NK-92 (cell line): ENCODE results near the gene SERPINH1.

Experiments used
- DNase-seq: peaks from one replicate; lab custom pipeline; 2025; ENCODE audit not compliant: unreplicated experiment; lab: John Stamatoyannopoulos, UW

Gene SERPINH1

GRCh38 chr11:75562048-75562835, at the start of gene SERPINH1:
SERPINH1 (plus strand) TSS chr11:75562253; CDS start chr11:75566350, 4,097 bp downstream.
- no peak for DNase-seq

GRCh38 chr11:75513250-75513649, 48.8 kb upstream of the SERPINH1 start:
- DNase-seq: no peak

- DNase-seq: no peak
Measured at GRCh38 chr11:75514596-75514995, 47.5 kb upstream of the SERPINH1 start.

- no peak for DNase-seq
Measured at GRCh38 chr11:75516140-75516539, 45.9 kb upstream of the SERPINH1 start.

- DNase-seq: no peak
Measured at GRCh38 chr11:75516886-75517285, 45.2 kb upstream of the SERPINH1 start.

- no peak for DNase-seq
Measured at GRCh38 chr11:75518204-75518549, 43.9 kb upstream of the SERPINH1 start.

GRCh38 chr11:75518771-75519653, 43.0 kb upstream of the SERPINH1 start:
- DNase-seq: no peak

- DNase-seq: no peak
Measured at GRCh38 chr11:75520688-75521087, 41.4 kb upstream of the SERPINH1 start.

GRCh38 chr11:75522286-75523044, 39.6 kb upstream of the SERPINH1 start:
- DNase-seq: no peak

GRCh38 chr11:75523189-75523588, 38.9 kb upstream of the SERPINH1 start:
- DNase-seq: no peak

- no peak for DNase-seq
Measured at GRCh38 chr11:75523811-75524664, 38.0 kb upstream of the SERPINH1 start.

- no peak for DNase-seq
Measured at GRCh38 chr11:75524665-75525432, 37.2 kb upstream of the SERPINH1 start.

- no peak for DNase-seq
Measured at GRCh38 chr11:75525433-75526191, 36.4 kb upstream of the SERPINH1 start, which contains the start of gene GDPD5. GDPD5 (minus strand) TSS chr11:75525941; CDS start chr11:75477735, 48,206 bp downstream.

- no peak for DNase-seq
Measured at GRCh38 chr11:75526192-75526541, 35.9 kb upstream of the SERPINH1 start.

- no peak for DNase-seq
Measured at GRCh38 chr11:75527130-75527529, 34.9 kb upstream of the SERPINH1 start.

- DNase-seq: no peak
Measured at GRCh38 chr11:75527938-75528735, 33.9 kb upstream of the SERPINH1 start.

- DNase-seq: no peak
Measured at GRCh38 chr11:75530577-75530976, 31.5 kb upstream of the SERPINH1 start.

GRCh38 chr11:75531325-75531724, 30.7 kb upstream of the SERPINH1 start:
- no peak for DNase-seq
